OCI-LY7 (cell line): Measurements from ENCODE around the gene USP48. TPM values are rescaled to one million over a fixed set of nuclear protein-coding genes. Genes with fewer than 3 reads are reported as not detected.

Experiments
- BruUV-seq: library from RNA; stranded (reverse); fragments of 400-500 nt; replicated peaks from 2 replicates; lab custom pipeline; 2021; lab: Mats Ljungman, UMichigan
- CTCF ChIA-PET: fragments of 300-600 bp; sonication (Branson Sonifier 250); formaldehyde crosslinking; loops from one replicate; lab custom pipeline; 2022; ENCODE audit warnings: antibody characterized with exemption; ENCODE audit not compliant: unreplicated experiment; lab: Charles Lee
- POLR2A ChIA-PET: fragments of 300-600 bp; sonication (Branson Sonifier 250); formaldehyde crosslinking; loops from one replicate; lab custom pipeline; 2022; ENCODE audit warnings: antibody characterized with exemption; lab: Charles Lee
- DNase-seq: peaks from one replicate; pipeline ENCODE4 v3.0.0-alpha.2; 2015; ENCODE audit warnings: low spot score
- H2AFZ ChIP-seq: fragments of 200-600 bp; sonication (generic), shearing (Covaris generic); 2 replicates; pipeline ENCODE4 v1.6.1; 2014; ENCODE audit warnings: mild to moderate bottlenecking, antibody characterized with exemption, low read length, moderate library complexity
- H3K27ac ChIP-seq: fragments of 200-600 bp; sonication (generic); 2 replicates; pipeline ENCODE4 v1.5.1; 2014; ENCODE audit warnings: mixed run types, low read depth, mild to moderate bottlenecking, moderate library complexity, low read length, inconsistent platforms; ENCODE audit not compliant: poor library complexity, severe bottlenecking
- H3K36me3 ChIP-seq: fragments of 200-600 bp; sonication (generic); 2 replicates; pipeline ENCODE4 v1.6.1; 2014; ENCODE audit warnings: mild to moderate bottlenecking, antibody characterized with exemption, low read length, moderate library complexity, mixed read lengths; ENCODE audit not compliant: insufficient read depth
- H3K4me1 ChIP-seq: fragments of 200-600 bp; sonication (generic); 2 replicates; pipeline ENCODE4 v1.5.1; 2014; ENCODE audit warnings: mild to moderate bottlenecking, low read length; ENCODE audit not compliant: insufficient read depth, poor library complexity, severe bottlenecking
- H3K4me2 ChIP-seq: fragments of 200-600 bp; sonication (generic); 2 replicates; pipeline ENCODE4 v1.6.1; 2014; ENCODE audit warnings: mild to moderate bottlenecking, low read length
- H3K4me3 ChIP-seq: fragments of 200-600 bp; sonication (generic); 2 replicates; pipeline ENCODE4 v1.5.1; 2014; ENCODE audit warnings: mild to moderate bottlenecking, low read depth, low read length; ENCODE audit not compliant: poor library complexity, severe bottlenecking
- H3K79me2 ChIP-seq: fragments of 200-600 bp; sonication (generic); 2 replicates; pipeline ENCODE4 v1.6.1; 2016; ENCODE audit warnings: low read depth, mild to moderate bottlenecking, low read length, moderate library complexity, mixed read lengths; ENCODE audit not compliant: insufficient read depth
- H3K9me2 ChIP-seq: fragments of 200-600 bp; sonication (generic); 2 replicates; pipeline ENCODE4 v1.6.1; 2016; ENCODE audit warnings: mild to moderate bottlenecking, low read length, mixed read lengths; ENCODE audit not compliant: insufficient read depth
- H3K9me3 ChIP-seq: fragments of 200-600 bp; sonication (generic); 2 replicates; pipeline ENCODE4 v1.6.1; 2014; ENCODE audit warnings: mild to moderate bottlenecking, mixed run types, low read length, mixed read lengths
- H4K20me1 ChIP-seq: fragments of 200-600 bp; sonication (generic); 2 replicates; pipeline ENCODE4 v1.6.1; 2014; ENCODE audit warnings: mild to moderate bottlenecking, antibody characterized with exemption, low read length, moderate library complexity, mixed read lengths; ENCODE audit not compliant: insufficient read depth
- EZH2phosphoT487 ChIP-seq: fragments of 200-600 bp; sonication (generic); IDR thresholded peaks from 2 replicates; pipeline ENCODE4 v1.6.1; 2018; ENCODE audit warnings: low read depth, borderline replicate concordance, mild to moderate bottlenecking, mixed run types, antibody characterized with exemption, low read length, moderate library complexity, mixed read lengths
- intact Hi-C: fragments of 100-400 bp; cut with micrococcal nuclease; formaldehyde crosslinking; loops from one replicate; pipeline ENCODE4 v1.10.0; 2022; ENCODE audit not compliant: unreplicated experiment
- total RNA-seq, 2 experiments: library from RNA; depleted of rRNA in 1 of 2; stranded (reverse); fragments of >200 nt in 1 of 2; shearing (Covaris generic) in 1 of 2; gene quantifications; 2 replicates each; pipeline ENCODE4 v1.2.3, GENCODE V29; 2014 to 2022
- TF ChIP-seq, protein P1 (sequence below): fragments of 200-600 bp; sonication (generic); conservative IDR thresholded peaks from 2 replicates; pipeline ENCODE4 v1.5.1; 2014; ENCODE audit warnings: mild to moderate bottlenecking, antibody characterized with exemption, low read length, moderate library complexity, mixed read lengths

USP48 gene
- total RNA-seq, 2 experiments from 2014 or later: 45.0 to 98.3 TPM

DNA sequence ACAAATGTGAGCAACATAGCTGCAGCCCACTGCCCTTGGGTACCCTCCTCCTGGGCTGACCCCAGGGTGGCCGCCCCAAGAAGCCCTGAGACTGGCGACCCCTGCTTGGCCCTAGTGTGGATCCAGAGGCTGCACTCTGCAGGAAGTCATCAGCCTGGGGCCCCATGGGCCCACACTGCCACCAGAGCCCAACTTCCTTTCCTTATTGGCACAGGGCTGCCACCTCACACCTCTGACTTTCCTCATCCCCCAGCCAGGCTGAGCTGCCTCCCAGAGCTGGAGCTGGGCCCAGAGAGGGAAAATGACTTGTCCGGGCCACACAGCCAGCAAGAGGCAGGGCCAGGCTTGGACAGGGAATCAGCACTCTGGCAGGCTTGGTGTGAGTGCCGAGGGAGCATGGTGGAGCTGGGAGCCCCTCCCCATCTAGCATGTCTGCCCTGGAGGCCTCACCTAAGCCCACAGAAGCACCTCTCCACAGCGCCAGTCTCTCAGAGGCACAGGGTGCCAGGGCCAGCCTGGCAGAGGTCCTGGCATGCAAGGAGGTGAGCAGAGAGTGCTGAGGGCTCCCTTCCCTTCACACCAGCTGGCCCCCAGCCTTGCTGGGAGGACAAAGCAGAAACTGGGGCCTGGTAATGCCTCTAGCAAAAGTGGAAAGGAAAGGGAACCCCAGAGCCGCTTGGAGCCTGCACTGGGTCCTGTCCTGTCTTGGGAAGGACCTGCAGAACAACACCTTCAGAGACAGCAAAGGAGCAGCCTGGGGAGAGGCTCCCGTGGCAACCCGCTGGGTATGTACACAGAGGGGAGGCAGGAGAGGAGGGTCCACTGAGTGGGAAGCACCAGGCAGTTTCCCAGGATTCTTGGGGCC, 117.0 kb downstream of the USP48 start:
- no peak overlapping the region for H3K4me2 ChIP-seq
- no TSS peak for BruUV-seq
- no peak for DNase-seq
- CTCF ChIA-PET: no interaction called here
- H3K9me3 ChIP-seq: no peaks in the 10 kb centered on the region
- no peak overlapping the region for H3K27ac ChIP-seq
- no peak for TF ChIP-seq EZH2phosphoT487
- TF ChIP-seq, protein P1, sequence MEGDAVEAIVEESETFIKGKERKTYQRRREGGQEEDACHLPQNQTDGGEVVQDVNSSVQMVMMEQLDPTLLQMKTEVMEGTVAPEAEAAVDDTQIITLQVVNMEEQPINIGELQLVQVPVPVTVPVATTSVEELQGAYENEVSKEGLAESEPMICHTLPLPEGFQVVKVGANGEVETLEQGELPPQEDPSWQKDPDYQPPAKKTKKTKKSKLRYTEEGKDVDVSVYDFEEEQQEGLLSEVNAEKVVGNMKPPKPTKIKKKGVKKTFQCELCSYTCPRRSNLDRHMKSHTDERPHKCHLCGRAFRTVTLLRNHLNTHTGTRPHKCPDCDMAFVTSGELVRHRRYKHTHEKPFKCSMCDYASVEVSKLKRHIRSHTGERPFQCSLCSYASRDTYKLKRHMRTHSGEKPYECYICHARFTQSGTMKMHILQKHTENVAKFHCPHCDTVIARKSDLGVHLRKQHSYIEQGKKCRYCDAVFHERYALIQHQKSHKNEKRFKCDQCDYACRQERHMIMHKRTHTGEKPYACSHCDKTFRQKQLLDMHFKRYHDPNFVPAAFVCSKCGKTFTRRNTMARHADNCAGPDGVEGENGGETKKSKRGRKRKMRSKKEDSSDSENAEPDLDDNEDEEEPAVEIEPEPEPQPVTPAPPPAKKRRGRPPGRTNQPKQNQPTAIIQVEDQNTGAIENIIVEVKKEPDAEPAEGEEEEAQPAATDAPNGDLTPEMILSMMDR: no peak
- H3K4me1 ChIP-seq: no peaks in the 10 kb centered on the region
- H3K9me2 ChIP-seq: no peaks in the 10 kb centered on the region
- no peaks in the 10 kb centered on the region for H3K36me3 ChIP-seq
- intact Hi-C loops: no loop called here
- no peaks in the 10 kb centered on the region for H3K79me2 ChIP-seq
- H4K20me1 ChIP-seq: no peaks in the 10 kb centered on the region
- H3K4me3 ChIP-seq: no peak overlapping the region
- POLR2A ChIA-PET: no interaction called here
- no peak overlapping the region for H2AFZ ChIP-seq

DNA sequence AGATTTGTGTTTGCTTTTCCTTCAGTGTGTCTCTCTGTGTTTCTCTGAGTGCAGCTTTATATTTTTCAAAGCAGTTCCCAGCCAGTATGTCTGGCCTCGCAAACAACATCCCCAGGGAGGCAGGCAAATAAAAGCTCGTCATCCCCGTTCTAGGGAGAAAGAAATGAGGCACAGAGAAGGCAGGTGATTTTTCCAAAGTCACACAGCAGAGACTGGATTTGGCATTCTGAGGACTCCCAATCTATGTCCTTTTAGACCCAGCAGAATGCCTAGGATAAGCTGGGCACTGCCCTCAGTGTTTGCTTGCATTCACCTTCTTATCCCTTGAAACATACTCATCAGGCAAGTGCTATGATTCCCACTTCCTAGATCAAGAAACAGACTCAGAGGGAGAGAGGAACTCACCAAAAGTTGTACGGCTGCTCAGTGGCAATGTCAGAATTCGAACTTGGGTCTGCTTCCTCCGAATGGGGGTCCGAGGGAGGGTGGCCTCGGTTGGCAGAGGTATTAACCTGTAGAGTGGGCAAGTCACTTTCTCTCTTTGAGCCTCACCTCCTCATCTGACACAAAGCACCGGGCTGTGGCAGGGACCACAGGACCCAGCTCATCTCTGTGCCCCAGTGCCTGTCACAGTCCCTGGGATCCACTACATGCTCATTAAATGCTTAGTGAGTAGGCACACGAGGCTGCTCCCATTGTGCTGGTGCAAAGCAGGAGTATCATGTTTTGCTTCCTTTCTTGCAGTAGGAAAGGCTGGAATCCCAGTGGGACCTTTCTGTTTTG, 118.0 kb downstream of the USP48 start:
- BruUV-seq: no TSS peak
- no peak overlapping the region for H2AFZ ChIP-seq
- TF ChIP-seq, protein P1: no peak
- TF ChIP-seq EZH2phosphoT487: no peak
- H3K9me3 ChIP-seq: no peaks in the 10 kb centered on the region
- no peak overlapping the region for H3K4me3 ChIP-seq
- no peak overlapping the region for H3K27ac ChIP-seq
- no peaks in the 10 kb centered on the region for H3K79me2 ChIP-seq
- intact Hi-C loops: no loop called here
- no peak overlapping the region for H3K4me2 ChIP-seq
- H3K9me2 ChIP-seq: no peaks in the 10 kb centered on the region
- H4K20me1 ChIP-seq: no peaks in the 10 kb centered on the region
- ChIA-PET CTCF (no interaction called here), POLR2A (no interaction called here)
- H3K36me3 ChIP-seq: no peaks in the 10 kb centered on the region
- H3K4me1 ChIP-seq: no peaks in the 10 kb centered on the region
- DNase-seq: no peak
